ENCODE measurements around the gene ICAM1. TPM values are rescaled to one million over a fixed set of nuclear protein-coding genes. Genes with fewer than 3 reads are reported as not detected.
A peak's percentile ranks its signal among the peaks of the same experiment; 100 is the strongest.

Gene ICAM1
- total RNA-seq, 4 donors from 2014 or later = 8.8 to 33.0 (median 19.6) TPM

GRCh38 chr19:10325732-10326131 lies 54.8 kb downstream of the ICAM1 start:
- TF ChIP-seq POLR2AphosphoS5 (IDR thresholded peaks at IDR 0.05) (no peak), POLR2A (IDR thresholded peaks at IDR 0.05) (no peak), CTCF (IDR thresholded peaks at IDR 0.05) (no peak), EP300 (IDR thresholded peaks at IDR 0.05) (no peak)
- H3K4me1 ChIP-seq = no peaks in the 10 kb centered on the region
- peaks cover 0 to 100% of the 10 kb centered on the region in 2 donors for H3K36me3 ChIP-seq
- no peaks in the 10 kb centered on the region for H3K9me3 ChIP-seq
- H3K27ac ChIP-seq = no peak overlapping the region
- no peaks in the 10 kb centered on the region for H3K27me3 ChIP-seq
- H3K4me3 ChIP-seq = no peak overlapping the region
- no peak for ATAC-seq
- WGBS, 2 donors (ENCODE audit: low coverage in 1 of 2) = 88% methylated on average over 6 of the region's 8 CpGs; no CpG with 5 or more reads in 1 of the 2 donors

- TF ChIP-seq EP300 (IDR thresholded peaks at IDR 0.05) = no peak
- no peak for TF ChIP-seq CTCF (IDR thresholded peaks at IDR 0.05)
- TF ChIP-seq POLR2A (IDR thresholded peaks at IDR 0.05) = no peak
- no peak for TF ChIP-seq POLR2AphosphoS5 (IDR thresholded peaks at IDR 0.05)
Observed at GRCh38 chr19:10327793-10328192, 56.9 kb downstream of the ICAM1 start.

GRCh38 chr19:10328558-10329429 lies 57.9 kb downstream of the ICAM1 start:
- Histone ChIP-seq H3K9me3 (no peaks in the 10 kb centered on the region), H3K27ac (no peak overlapping the region), H3K4me3 (no peak overlapping the region), H3K36me3 (peaks cover 0 to 72% of the 10 kb centered on the region in 2 donors), H3K4me1 (peaks cover 0 to 18% (median 11%) of the 10 kb centered on the region in 3 donors), H3K27me3 (no peaks in the 10 kb centered on the region)
- no peak for ATAC-seq
- 80 to 88% methylated on average over 2 to 7 of the region's 41 CpGs for WGBS, 2 donors (ENCODE audit: low coverage in 1 of 2)
- TF ChIP-seq POLR2A (IDR thresholded peaks at IDR 0.05) = no peak

More at GRCh38 chr19:10327793-10328192, 56.9 kb downstream of the ICAM1 start:
- Histone ChIP-seq H3K27ac (no peak overlapping the region), H3K4me1 (peaks cover 0 to 14% (median 11%) of the 10 kb centered on the region in 3 donors), H3K9me3 (no peaks in the 10 kb centered on the region), H3K4me3 (no peak overlapping the region), H3K27me3 (no peaks in the 10 kb centered on the region), H3K36me3 (peaks cover 0 to 82% of the 10 kb centered on the region in 2 donors)
- 60 to 75% methylated on average over 1 to 2 of the region's 7 CpGs for WGBS, 2 donors (ENCODE audit: low coverage in 1 of 2)
- no peak for ATAC-seq

GRCh38 chr19:10329555-10329954 lies 58.6 kb downstream of the ICAM1 start:
- TF ChIP-seq CTCF (IDR thresholded peaks at IDR 0.05) = no peak
- TF ChIP-seq POLR2AphosphoS5 (IDR thresholded peaks at IDR 0.05) = no peak
- TF ChIP-seq POLR2A (IDR thresholded peaks at IDR 0.05) = no peak
- no peak for TF ChIP-seq EP300 (IDR thresholded peaks at IDR 0.05)
- no peak overlapping the region for H3K27ac ChIP-seq
- no peak for ATAC-seq
- no peak overlapping the region for H3K4me3 ChIP-seq
- H3K27me3 ChIP-seq = no peaks in the 10 kb centered on the region
- peaks cover 0 to 26% (median 17%) of the 10 kb centered on the region in 3 donors for H3K4me1 ChIP-seq
- WGBS, 2 donors (ENCODE audit: low coverage in 1 of 2) = 86% methylated on average over 7 of the region's 13 CpGs; no CpG with 5 or more reads in 1 of the 2 donors
- H3K9me3 ChIP-seq = no peaks in the 10 kb centered on the region
- H3K36me3 ChIP-seq = peaks cover 0 to 64% of the 10 kb centered on the region in 2 donors

- no peak for TF ChIP-seq POLR2A (IDR thresholded peaks at IDR 0.05)
- no peak for TF ChIP-seq EP300 (IDR thresholded peaks at IDR 0.05)
- TF ChIP-seq POLR2AphosphoS5 (IDR thresholded peaks at IDR 0.05) = no peak
- TF ChIP-seq CTCF (IDR thresholded peaks at IDR 0.05) = no peak
Observed at GRCh38 chr19:10332158-10332964, 61.4 kb downstream of the ICAM1 start.

More at GRCh38 chr19:10332158-10332964, 61.4 kb downstream of the ICAM1 start:
- Histone ChIP-seq H3K4me3 (peak overlapping the region; percentile 86), H3K36me3 (peaks cover 0 to 36% of the 10 kb centered on the region in 2 donors), H3K4me1 (peaks cover 0 to 39% (median 17%) of the 10 kb centered on the region in 3 donors), H3K27me3 (no peaks in the 10 kb centered on the region), H3K9me3 (no peaks in the 10 kb centered on the region), H3K27ac (peak overlapping the region; percentile 89 to 97 (median 93))
- ATAC-seq = no peak
- 6 to 26% methylated on average over 7 to 8 of the region's 18 CpGs for WGBS, 2 donors (ENCODE audit: low coverage in 1 of 2)
